SK-N-SH treated with all-trans-retinoic acid at 6 μM for 48 hours (cell line): ENCODE data around the gene DISP1.

ENCODE experiments used
- ATAC-seq: fragments of 200-7000 bp; cut with Tn5 transposase; 3 replicates; pipeline ENCODE4 v1.9.1; 2020; ENCODE audit warnings: mild to moderate bottlenecking, moderate library complexity
- ARNTL ChIP-seq: fragments of 450-650 bp; formaldehyde crosslinking; IDR thresholded peaks from 2 replicates; pipeline ENCODE4 v1.5.0; 2020; ENCODE audit warnings: low read depth, mild to moderate bottlenecking, moderate library complexity, borderline replicate concordance
- BACH2 ChIP-seq: fragments of 250-450 bp; sonication (Bioruptor Pico); IDR thresholded peaks from 2 replicates; pipeline ENCODE4 v1.9.0; 2021; ENCODE audit warnings: mild to moderate bottlenecking, borderline replicate concordance
- CREB5 ChIP-seq: fragments of 250-450 bp; sonication (Bioruptor Pico); IDR thresholded peaks from 2 replicates; pipeline ENCODE4 v1.5.1; 2020; ENCODE audit warnings: low read depth, mild to moderate bottlenecking, moderate library complexity
- CSDC2 ChIP-seq: fragments of 250-450 bp; sonication (Bioruptor Pico); IDR thresholded peaks from 2 replicates; pipeline ENCODE4 v1.5.0; 2020; ENCODE audit warnings: mild to moderate bottlenecking, moderate library complexity
- CSRNP3 ChIP-seq: fragments of 250-450 bp; sonication (Bioruptor Pico); IDR thresholded peaks from 2 replicates; pipeline ENCODE4 v1.5.1; 2021; ENCODE audit warnings: mild to moderate bottlenecking, moderate library complexity
- ESRRG ChIP-seq: fragments of 250-450 bp; sonication (Bioruptor Pico); IDR thresholded peaks from 2 replicates; pipeline ENCODE4 v1.6.1; 2021; ENCODE audit warnings: mild to moderate bottlenecking
- GLIS3 ChIP-seq: fragments of 250-450 bp; sonication (Bioruptor Pico); IDR thresholded peaks from 2 replicates; pipeline ENCODE4 v1.5.0; 2020; ENCODE audit warnings: mild to moderate bottlenecking, moderate library complexity
- ISL1 ChIP-seq: fragments of 250-450 bp; sonication (Bioruptor Pico); IDR thresholded peaks from 2 replicates; pipeline ENCODE4 v2.1.2; 2022; ENCODE audit warnings: mild to moderate bottlenecking, moderate library complexity
- OSR1 ChIP-seq: fragments of 250-450 bp; sonication (Bioruptor Pico); IDR thresholded peaks from 2 replicates; pipeline ENCODE4 v1.8.0; 2022; ENCODE audit warnings: moderate library complexity, mild to moderate bottlenecking, inconsistent platforms
- PATZ1 ChIP-seq: fragments of 250-450 bp; sonication (Bioruptor Pico); IDR thresholded peaks from 2 replicates; pipeline ENCODE4 v1.8.0; 2020; ENCODE audit warnings: mild to moderate bottlenecking, moderate library complexity, borderline replicate concordance
- POU6F1 ChIP-seq: fragments of 250-450 bp; sonication (Bioruptor Pico); IDR thresholded peaks from 2 replicates; pipeline ENCODE4 v1.8.0; 2021; ENCODE audit warnings: low read depth, mild to moderate bottlenecking, moderate library complexity, borderline replicate concordance
- SNAI2 ChIP-seq: fragments of 250-450 bp; sonication (Bioruptor Pico); IDR thresholded peaks from 2 replicates; pipeline ENCODE4 v1.5.0; 2020; ENCODE audit warnings: mild to moderate bottlenecking, moderate library complexity
- TCF4 ChIP-seq: fragments of 250-450 bp; sonication (Bioruptor Pico); IDR thresholded peaks from 2 replicates; pipeline ENCODE4 v1.8.0; 2021; ENCODE audit warnings: mild to moderate bottlenecking, moderate library complexity, borderline replicate concordance
- TOX ChIP-seq: fragments of 250-450 bp; sonication (Bioruptor Pico); IDR thresholded peaks from 2 replicates; pipeline ENCODE4 v1.8.0; 2021; ENCODE audit warnings: mild to moderate bottlenecking, moderate library complexity, borderline replicate concordance
- TSHZ2 ChIP-seq: fragments of 250-450 bp; sonication (Bioruptor Pico); IDR thresholded peaks from 2 replicates; pipeline ENCODE4 v1.5.0; 2020; ENCODE audit warnings: mild to moderate bottlenecking, moderate library complexity
- ZC3H10 ChIP-seq: fragments of 250-450 bp; sonication (Bioruptor Pico); IDR thresholded peaks from 2 replicates; pipeline ENCODE4 v1.5.1; 2021; ENCODE audit warnings: mild to moderate bottlenecking, moderate library complexity
- ZFP3 ChIP-seq: fragments of 250-450 bp; sonication (Bioruptor Pico); IDR thresholded peaks from 2 replicates; pipeline ENCODE4 v1.5.0; 2020; ENCODE audit warnings: mild to moderate bottlenecking, moderate library complexity
- ZFP30 ChIP-seq: fragments of 450-650 bp; formaldehyde crosslinking; IDR thresholded peaks from 2 replicates; pipeline ENCODE4 v1.5.0; 2022; ENCODE audit warnings: mild to moderate bottlenecking, moderate library complexity
- ZNF565 ChIP-seq: fragments of 450-650 bp; formaldehyde crosslinking; conservative IDR thresholded peaks from 2 replicates; pipeline ENCODE4 v1.5.0; 2020; ENCODE audit warnings: low read depth, mild to moderate bottlenecking, moderate library complexity
- ZNF8 ChIP-seq: fragments of 450-650 bp; formaldehyde crosslinking; IDR thresholded peaks from 2 replicates; pipeline ENCODE4 v1.5.0; 2020; ENCODE audit warnings: mild to moderate bottlenecking, moderate library complexity

The DISP1 gene

GRCh38 chr1:222798975-222799374 is 15.9 kb upstream of the DISP1 start:
- ATAC-seq, result no peak
- TF ChIP-seq ZNF565 (CRISPR knock-in tag), result no peak
- no peak for TF ChIP-seq POU6F1 (CRISPR knock-in tag)
- TF ChIP-seq GLIS3, result no peak
- TF ChIP-seq ZNF8 (CRISPR knock-in tag), result no peak
- TF ChIP-seq ARNTL, result no peak
- no peak for TF ChIP-seq BACH2 (CRISPR knock-in tag)
- no peak for TF ChIP-seq ZC3H10 (CRISPR knock-in tag)
- no peak for TF ChIP-seq SNAI2 (CRISPR knock-in tag)
- TF ChIP-seq PATZ1 (CRISPR knock-in tag), result no peak
- no peak for TF ChIP-seq OSR1 (CRISPR knock-in tag)
- no peak for TF ChIP-seq TCF4
- no peak for TF ChIP-seq TOX (CRISPR knock-in tag)
- TF ChIP-seq CSDC2 (CRISPR knock-in tag), result no peak
- no peak for TF ChIP-seq TSHZ2 (CRISPR knock-in tag)
- no peak for TF ChIP-seq ZFP30 (CRISPR knock-in tag)
- no peak for TF ChIP-seq ZFP3 (CRISPR knock-in tag)
- TF ChIP-seq ESRRG (CRISPR knock-in tag), result no peak

GRCh38 chr1:222801067-222801466 is 13.8 kb upstream of the DISP1 start:
- TF ChIP-seq CREB5 (CRISPR knock-in tag), result no peak
- no peak for TF ChIP-seq PATZ1 (CRISPR knock-in tag)
- no peak for TF ChIP-seq CSDC2 (CRISPR knock-in tag)
- TF ChIP-seq ZFP30 (CRISPR knock-in tag), result no peak
- ATAC-seq, result no peak

GRCh38 chr1:222811671-222812070 is 3.2 kb upstream of the DISP1 start:
- no peak for ATAC-seq
- no peak for TF ChIP-seq CSRNP3 (CRISPR knock-in tag)
- no peak for TF ChIP-seq POU6F1 (CRISPR knock-in tag)
- TF ChIP-seq TSHZ2 (CRISPR knock-in tag), result no peak
- TF ChIP-seq GLIS3, result no peak
- TF ChIP-seq OSR1 (CRISPR knock-in tag), result no peak
- TF ChIP-seq BACH2 (CRISPR knock-in tag), result no peak
- TF ChIP-seq TCF4, result no peak
- no peak for TF ChIP-seq ISL1 (CRISPR knock-in tag)
- TF ChIP-seq TOX (CRISPR knock-in tag), result no peak
